CD4-positive, alpha-beta T cell treated with Interleukin-6 at 100 ng/mL for 8 hours (primary cell): ENCODE results near the gene PHF2.

Source experiments
- DNase-seq: peaks from one replicate; pipeline ENCODE4 v3.0.0-alpha.2; 2020; ENCODE audit warnings: mixed read lengths, low spot score

PHF2 gene

GRCh38 chr9:93652604-93653592 is 76.5 kb downstream of the PHF2 start:
- no peak for DNase-seq

- no peak for DNase-seq
Measured at GRCh38 chr9:93653760-93654159, 77.4 kb downstream of the PHF2 start.

DNA sequence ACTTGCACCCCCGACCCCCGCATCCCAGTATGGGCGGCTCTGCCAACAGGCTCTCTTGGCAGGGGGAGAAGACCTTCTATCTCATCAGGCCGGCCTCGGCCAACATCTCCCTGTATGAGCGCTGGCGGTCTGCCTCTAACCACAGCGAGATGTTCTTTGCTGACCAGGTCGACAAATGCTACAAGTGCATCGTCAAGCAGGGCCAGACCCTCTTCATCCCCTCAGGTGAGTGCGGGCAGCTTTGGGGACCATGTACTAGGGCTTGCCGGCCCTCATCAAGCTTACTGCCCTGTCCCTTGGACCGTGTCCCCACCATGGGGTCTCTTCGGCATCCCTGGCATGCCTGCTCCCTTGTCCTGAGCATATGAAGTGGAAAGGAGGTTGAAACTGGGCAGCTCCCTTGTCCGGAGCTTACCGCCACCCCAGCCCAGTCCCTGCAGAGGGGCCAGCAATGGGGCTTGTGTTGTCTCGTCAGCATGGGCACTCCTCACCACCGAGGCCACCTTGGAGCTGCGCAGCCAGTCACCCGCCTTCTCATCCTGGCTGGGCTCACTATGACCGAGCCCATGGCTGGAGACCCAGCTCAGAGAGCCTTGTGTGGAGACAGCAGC is 78.1 kb downstream of the PHF2 start:
- DNase-seq, result no peak

- DNase-seq, result no peak
Measured at GRCh38 chr9:93655621-93656425, 79.4 kb downstream of the PHF2 start.

DNA sequence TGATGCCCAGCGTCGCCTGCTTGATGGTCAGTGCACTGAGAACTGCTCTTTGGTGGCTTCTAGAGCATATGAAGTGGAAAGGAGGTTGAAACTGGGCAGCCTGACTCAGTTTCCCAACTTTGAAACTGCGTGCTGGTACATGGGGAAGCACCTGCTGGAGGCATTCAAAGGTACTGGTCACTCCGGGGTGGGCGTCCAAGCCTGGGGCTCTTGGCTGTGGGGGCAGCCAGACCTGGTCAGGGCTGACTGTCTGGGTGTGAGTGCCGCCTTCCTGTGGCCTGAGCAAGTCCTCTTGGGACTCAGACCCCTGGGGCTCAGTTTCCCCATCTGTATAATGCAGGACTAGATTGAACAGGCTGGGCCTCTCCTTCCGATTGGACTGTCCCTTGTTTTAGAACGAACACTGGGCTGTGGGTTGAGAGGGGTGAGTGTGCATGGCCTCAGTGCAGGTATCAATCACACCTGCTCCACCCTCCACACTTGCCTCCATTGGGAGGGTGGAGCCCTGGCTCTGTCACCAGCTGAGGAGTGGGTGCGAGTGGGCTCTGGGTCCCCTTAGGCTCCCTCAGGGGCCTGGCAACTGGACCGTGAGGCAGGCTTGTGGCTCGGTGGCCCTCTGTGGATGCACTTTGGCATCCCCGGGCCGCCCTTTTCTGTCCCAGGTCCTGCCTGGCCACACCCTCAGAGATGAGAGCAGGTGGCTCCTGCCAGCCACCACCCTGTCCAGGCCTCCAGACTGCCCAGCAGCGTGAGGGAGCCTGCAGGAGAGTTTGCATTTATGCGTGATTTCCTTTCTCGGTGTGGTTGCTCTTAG is 80.2 kb downstream of the PHF2 start:
- no peak for DNase-seq

GRCh38 chr9:93657331-93658111 is 81.1 kb downstream of the PHF2 start:
- DNase-seq, result no peak

GRCh38 chr9:93658184-93658925 is 82.0 kb downstream of the PHF2 start:
- DNase-seq, result no peak

DNA sequence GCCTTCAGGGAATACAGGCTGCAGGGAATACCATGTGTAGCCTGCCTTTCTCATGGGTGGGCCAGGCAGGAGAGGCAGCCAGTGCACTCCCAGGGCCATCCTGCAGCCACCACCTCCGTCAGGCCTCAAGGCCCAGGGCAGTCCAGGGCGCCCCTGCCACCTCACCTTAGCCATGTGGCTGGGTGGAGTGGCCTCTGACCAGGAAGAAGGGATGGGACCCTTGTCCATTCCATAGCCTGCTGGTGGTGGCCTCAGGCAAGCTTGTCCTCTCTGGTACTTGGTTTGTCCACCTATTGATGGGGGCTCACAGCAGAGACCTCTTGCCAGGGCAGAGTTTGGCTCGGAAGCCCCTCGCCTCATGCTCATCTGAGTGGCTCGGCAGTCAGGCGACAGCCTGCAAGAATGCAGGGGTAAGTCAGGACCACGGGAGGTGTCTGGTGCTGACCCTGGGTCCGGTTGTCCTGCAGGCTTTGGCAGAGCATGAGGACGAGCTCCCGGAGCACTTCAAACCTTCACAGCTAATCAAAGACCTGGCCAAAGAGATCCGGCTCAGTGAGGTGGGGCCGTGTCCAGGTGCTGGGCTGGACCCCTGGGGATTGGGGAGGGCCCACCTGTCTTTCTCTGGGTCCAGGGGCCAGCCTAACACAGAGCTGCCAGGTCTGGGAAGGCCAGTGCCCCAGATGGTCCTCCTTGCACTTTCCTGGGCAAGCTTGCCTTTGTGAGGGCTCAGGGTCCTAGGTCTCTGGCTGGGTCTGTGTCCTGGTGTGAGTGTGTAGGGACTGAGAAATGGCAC is 82.9 kb downstream of the PHF2 start:
- no peak for DNase-seq

GRCh38 chr9:93659837-93660177 is 83.4 kb downstream of the PHF2 start:
- DNase-seq, result no peak

DNA sequence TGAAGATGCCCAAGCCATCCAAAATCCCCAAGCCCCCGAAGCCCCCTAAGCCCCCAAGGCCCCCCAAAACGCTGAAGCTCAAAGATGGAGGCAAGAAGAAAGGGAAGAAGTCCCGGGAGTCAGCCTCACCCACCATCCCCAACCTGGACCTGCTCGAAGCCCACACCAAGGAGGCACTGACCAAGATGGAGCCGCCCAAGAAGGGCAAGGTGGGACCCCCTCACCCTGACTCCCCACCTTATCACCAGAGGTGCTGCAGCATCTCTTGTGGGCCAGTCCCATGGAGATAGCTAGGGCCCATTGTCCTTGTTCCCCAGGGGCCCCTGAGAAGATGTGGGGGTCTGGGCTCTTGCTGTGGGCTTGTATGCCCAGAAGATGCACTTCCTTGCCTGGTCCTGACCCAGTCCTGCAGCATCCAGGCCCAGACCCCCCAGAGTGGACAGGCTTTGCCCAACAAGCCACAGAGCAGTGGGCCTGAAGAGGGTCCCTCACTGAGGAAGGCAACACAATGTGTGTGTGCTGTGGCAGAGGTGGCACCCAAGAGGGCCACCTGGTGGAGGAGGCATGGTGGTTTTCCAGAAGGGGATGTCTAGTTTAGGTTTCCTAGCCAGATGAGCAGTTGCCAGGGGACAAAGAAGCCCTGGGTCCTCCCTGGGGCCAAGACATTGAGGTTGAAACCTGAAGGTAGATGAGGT is 84.1 kb downstream of the PHF2 start:
- no peak for DNase-seq

DNA sequence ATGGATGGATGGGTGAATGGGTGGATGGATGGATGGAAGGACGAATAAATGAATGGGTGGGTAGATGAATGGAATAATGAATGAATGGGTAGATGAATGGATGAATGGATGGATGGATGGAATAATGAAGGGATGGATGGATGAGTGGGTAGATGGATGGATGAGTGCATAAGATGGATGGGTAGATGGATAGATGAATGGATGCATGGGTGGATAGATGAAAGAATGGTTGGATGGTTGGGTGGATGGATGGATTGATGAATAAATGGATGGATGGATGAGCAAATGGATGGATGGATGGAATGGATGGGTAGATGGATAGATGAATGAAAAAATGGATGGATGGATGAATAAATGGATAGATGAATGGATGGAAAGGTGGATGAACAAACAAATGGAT is 85.2 kb downstream of the PHF2 start:
- DNase-seq, result no peak

DNA sequence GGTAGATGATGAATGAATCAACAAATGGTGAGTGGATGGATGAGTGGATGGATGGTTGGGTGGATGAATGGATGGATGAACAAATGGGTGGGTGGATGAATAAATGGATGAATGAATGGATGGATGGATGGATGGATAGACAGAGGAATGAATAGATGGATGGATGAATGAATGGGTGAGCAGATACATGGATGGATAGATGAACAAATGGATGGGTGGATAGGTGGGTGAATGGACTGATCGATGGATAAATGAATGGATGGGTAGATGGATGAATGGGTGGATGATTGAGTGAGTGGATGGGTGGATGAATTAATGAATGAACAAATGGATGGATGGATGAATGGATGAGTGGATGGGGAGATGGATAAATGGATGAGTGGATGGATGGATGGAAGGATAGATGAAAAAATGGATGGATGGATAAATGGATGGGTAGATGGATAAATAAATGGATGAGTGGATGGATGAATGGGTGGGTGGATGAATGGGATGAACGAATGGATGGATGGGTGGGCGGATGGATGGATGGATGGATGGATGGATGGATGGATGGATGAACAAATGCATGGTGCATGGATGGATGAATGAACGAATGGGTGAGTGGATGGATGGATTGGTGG is 85.7 kb downstream of the PHF2 start:
- no peak for DNase-seq

DNA sequence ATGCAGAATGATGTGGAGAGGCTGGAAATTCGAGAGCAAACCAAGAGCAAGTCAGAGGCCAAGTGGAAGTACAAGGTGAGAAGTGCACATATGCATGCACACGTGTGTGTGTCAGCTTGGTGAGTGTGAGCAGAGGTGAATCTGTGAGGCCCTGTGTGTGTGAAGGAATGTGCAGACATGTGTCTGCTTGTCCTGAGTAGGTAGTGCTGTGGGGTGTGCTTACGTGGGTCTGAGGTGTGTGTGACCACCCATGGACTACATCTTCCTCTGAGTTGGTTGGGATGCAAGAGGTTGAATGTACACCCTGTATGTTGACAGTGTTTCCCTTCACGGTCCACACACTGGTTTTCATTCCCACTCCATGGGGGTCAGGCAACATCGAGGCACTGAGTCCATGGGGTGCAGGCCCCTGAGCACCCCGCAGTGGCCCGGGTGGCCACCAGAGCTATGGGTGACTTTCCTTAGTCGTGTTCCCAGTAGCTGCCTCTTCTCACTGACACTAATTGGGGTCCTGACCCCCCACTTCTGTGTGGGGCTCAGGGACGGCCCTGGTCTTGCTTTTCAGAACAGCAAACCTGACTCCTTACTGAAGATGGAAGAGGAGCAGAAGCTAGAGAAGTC is 86.7 kb downstream of the PHF2 start:
- no peak for DNase-seq

DNA sequence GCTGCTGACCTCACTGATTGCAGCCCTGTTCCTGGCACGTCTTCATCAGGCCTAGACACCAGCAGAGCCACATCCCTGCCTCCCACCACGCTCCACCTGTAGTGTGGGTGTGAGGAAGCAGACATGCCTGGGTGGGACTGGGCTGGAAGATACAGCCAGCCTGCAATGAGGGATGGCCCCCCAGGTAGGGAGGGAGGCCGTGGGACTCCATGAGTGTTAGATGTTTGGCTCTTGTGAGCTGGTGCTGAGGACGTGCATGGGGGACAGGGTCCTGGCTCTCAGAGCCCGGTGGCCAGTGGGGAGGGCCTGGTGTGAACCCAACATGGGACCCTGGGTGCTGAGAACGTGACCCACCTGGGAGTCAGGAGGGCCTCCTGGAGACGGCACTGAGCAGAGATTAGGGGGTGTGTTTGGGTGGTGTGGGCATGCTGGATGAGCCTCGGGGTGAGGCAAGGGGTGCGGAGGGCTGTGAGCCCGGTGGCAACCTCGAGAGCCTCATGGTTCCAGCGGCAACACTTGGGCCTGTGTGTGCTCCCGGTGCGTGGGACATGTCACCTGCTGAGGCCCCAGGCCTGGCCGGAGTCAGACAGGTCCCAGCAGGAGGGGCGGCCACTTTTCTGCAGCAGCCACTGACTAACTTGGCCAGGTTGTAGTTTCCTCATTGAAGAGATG is 87.6 kb downstream of the PHF2 start:
- DNase-seq, result no peak

DNA sequence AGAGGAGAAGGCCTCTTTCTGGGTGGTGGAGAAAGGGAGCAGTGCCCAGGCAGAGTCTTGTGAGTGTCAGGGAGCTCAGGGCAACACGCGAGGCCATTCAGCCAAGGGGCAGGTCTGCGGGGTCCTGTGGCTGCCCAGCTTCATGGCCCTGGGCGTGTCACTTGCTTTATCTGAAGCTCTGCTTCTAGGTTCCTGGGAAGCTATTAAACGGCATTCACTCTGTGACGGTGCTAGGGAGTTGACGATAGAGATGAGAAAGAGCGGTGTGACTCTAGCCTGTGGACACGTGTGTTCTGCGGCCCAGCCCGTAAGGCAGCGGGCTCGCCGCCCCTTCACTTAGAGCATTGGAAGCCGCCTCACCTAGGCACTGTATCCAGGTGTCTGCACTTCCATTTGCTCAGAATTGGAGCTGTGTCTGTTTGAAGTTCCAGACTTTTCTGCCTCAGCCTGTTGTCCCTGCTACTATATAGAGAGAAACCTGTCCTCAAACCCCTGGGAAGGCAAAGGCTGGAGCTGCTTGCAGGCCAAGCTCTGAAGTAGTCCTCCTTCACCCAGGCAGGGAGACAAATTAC is 88.3 kb downstream of the PHF2 start:
- no peak for DNase-seq

DNA sequence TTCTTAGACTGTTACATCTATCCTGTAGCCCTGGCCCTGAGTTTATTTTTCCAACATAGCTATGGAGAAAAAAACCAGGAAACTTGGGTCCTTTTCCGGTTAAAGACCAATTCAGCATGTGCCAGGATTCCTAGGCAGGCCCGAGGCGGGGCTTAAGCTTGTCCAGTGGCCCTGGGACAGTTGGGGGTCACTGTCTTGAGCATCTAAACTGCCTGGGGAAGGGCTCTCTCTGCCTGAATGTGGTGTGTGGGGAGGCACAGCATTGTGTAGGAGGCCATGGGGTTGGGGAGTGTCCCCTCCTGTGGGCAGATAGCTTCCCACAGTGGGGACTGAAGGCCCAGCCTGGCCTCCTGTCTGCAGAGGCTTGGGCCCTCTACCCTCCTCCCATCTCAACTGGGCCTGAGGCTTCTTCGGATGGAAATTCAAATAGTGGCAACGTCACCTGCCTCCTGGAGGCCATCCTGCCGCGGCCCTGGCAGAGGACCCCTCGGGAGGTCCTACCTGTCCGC is 88.8 kb downstream of the PHF2 start:
- no peak for DNase-seq
